Psoas muscle (tissue), 8 donors: Measurements from ENCODE around the gene TNIP3. TPM values are rescaled to one million over a fixed set of nuclear protein-coding genes. Genes with fewer than 3 reads are reported as not detected.

Experiments
- ATAC-seq, 4 donors: fragments of 200-7000 bp; cut with Tn5 transposase; one replicate each; pipeline ENCODE4 v1.9.1; 2020; ENCODE audit warnings: moderate library complexity in 3 of 4, mild to moderate bottlenecking in 2 of 4
- DNase-seq, 2 donors: peaks; one replicate each; pipeline ENCODE4 v3.0.0-alpha.2; 2020
- H3K27ac ChIP-seq: fragments of 200-600 bp; one replicate; pipeline ENCODE4 v1.8.0; 2022
- H3K27me3 ChIP-seq, 3 donors: fragments of 200-600 bp in 1 of 3; one replicate each; pipeline versions ENCODE4 v1.6.1 to v1.8.0; 2013 to 2022; ENCODE audit warnings: low read length in 2 of 3, mild to moderate bottlenecking in 2 of 3, moderate library complexity in 1 of 3; ENCODE audit not compliant: insufficient read depth in 3 of 3
- H3K36me3 ChIP-seq, 2 donors: fragments of 200-600 bp in 1 of 2; one replicate each; pipeline versions ENCODE4 v1.6.1 to v1.8.0; 2013 to 2022; ENCODE audit warnings: low read depth in 1 of 2, mild to moderate bottlenecking in 1 of 2, moderate library complexity in 1 of 2; ENCODE audit not compliant: insufficient read depth in 1 of 2
- H3K4me1 ChIP-seq: fragments of 200-600 bp; one replicate; pipeline ENCODE4 v1.8.0; 2022
- H3K4me3 ChIP-seq: fragments of 200-600 bp; one replicate; pipeline ENCODE4 v1.8.0; 2022; ENCODE audit warnings: mild to moderate bottlenecking
- H3K9me3 ChIP-seq: fragments of 200-600 bp; one replicate; pipeline ENCODE4 v1.8.0; 2022
- CTCF ChIP-seq: fragments of 200-600 bp; IDR thresholded peaks from one replicate; pipeline ENCODE4 v1.8.0; 2022; ENCODE audit warnings: antibody characterized with exemption
- WGBS, 3 donors: extraction: QIAGEN DNeasy Blood & Tissue Kit; methylation state at CpG; one replicate each; pipeline versions ENCODE4 v1.1.6 to v1.1.7; 2013; 5-methylcytosine and 5-hydroxymethylcytosine counted together
- intact Hi-C, 2 donors: fragments of 100-400 bp; cut with DNase I; formaldehyde crosslinking; loops; one replicate each; pipeline versions ENCODE4 v1.11.0 to v1.14.2; 2022
- polyA plus RNA-seq, 3 donors: library from polyadenylated mRNA; stranded (reverse); fragments of 200-250 nt; gene quantifications; one replicate each; pipeline ENCODE4 v1.2.3, GENCODE V29; 2013
- total RNA-seq, 4 donors: library from RNA; stranded (reverse); fragmentation: NEBNext Ultra II Directional in 2 of 4; extraction: Animal tissue kit (Norgen Biotek cat#: 25700) in 2 of 4; gene quantifications; one replicate each; pipeline versions ENCODE4 v1.2.1 to v1.2.4, GENCODE V29; 2021 to 2023
- donor health status: healthy with polysubstance abuse.
- donor health status: DM: no; HTN: no; CAD: no; lungs with moderate emphysema.
- donor health status: Bipolar disorder and iron deficiency.
- donor health status: healthy.
- donor health status: DM: yes; HTN: yes; CAD: no.
- donor health status: DM: no; HTN: no; CAD: no.
- donor health status: DM: no; HTN: no; CAD: no.
- donor health status: DM: yes; HTN: yes; CAD: no.

The TNIP3 gene
- total and polyA plus RNA-seq, 7 donors: not detected

- TF ChIP-seq CTCF: peak; percentile 66
- Histone ChIP-seq H3K27me3 (no peaks in the 10 kb centered on the region), H3K9me3 (no peaks in the 10 kb centered on the region), H3K4me1 (no peaks in the 10 kb centered on the region), H3K27ac (no peak overlapping the region), H3K36me3 (no peaks in the 10 kb centered on the region), H3K4me3 (no peak overlapping the region)
- no peak for ATAC-seq
- no peak for DNase-seq
- intact Hi-C loops: loop anchor here (5.0 to 10.0 kb wide), 3 partner anchors 382 to 1022 kb away; no protein-coding TSS in a partner anchor
- WGBS, 3 donors: 18 to 26% (median 20%) methylated on average over 2 of the region's 2 CpGs
These were observed 67.5 kb downstream of the TNIP3 start for GRCh38 chr4:121096629-121097028.

- no peak for DNase-seq
- Histone ChIP-seq H3K4me1 (no peaks in the 10 kb centered on the region), H3K9me3 (no peaks in the 10 kb centered on the region), H3K36me3 (no peaks in the 10 kb centered on the region), H3K27me3 (no peaks in the 10 kb centered on the region), H3K27ac (no peak overlapping the region), H3K4me3 (no peak overlapping the region)
- intact Hi-C loops: loop anchor here (5.0 to 10.0 kb wide), 3 partner anchors 381 to 1021 kb away; no protein-coding TSS in a partner anchor
- no peak for ATAC-seq
- TF ChIP-seq CTCF: no peak
These were observed 67.9 kb downstream of the TNIP3 start for GRCh38 chr4:121096191-121096590.

GRCh38 chr4:121094297-121094966, 69.7 kb downstream of the TNIP3 start:
- DNase-seq (no peak), ATAC-seq (no peak)
- Histone ChIP-seq H3K27me3 (no peaks in the 10 kb centered on the region), H3K4me1 (no peaks in the 10 kb centered on the region), H3K36me3 (no peaks in the 10 kb centered on the region), H3K27ac (no peak overlapping the region), H3K9me3 (no peaks in the 10 kb centered on the region), H3K4me3 (no peak overlapping the region)
- 83 to 89% (median 85%) methylated on average over 3 of the region's 3 CpGs for WGBS, 3 donors
- TF ChIP-seq CTCF: no peak
- intact Hi-C loops: loop anchor here (5.0 to 10.0 kb wide), 3 partner anchors 372 to 1020 kb away; no protein-coding TSS in a partner anchor

- no peak for ATAC-seq
- no peak for DNase-seq
- no peak for TF ChIP-seq CTCF
- no peak overlapping the region for H3K27ac ChIP-seq
- no peak overlapping the region for H3K4me3 ChIP-seq
- no peaks in the 10 kb centered on the region for H3K27me3 ChIP-seq
- H3K4me1 ChIP-seq: no peaks in the 10 kb centered on the region
- no peaks in the 10 kb centered on the region for H3K36me3 ChIP-seq
- intact Hi-C loops: loop anchor here (5.0 to 10.0 kb wide), 3 partner anchors 371 to 1018 kb away; no protein-coding TSS in a partner anchor
- no peaks in the 10 kb centered on the region for H3K9me3 ChIP-seq
These were observed 70.9 kb downstream of the TNIP3 start for GRCh38 chr4:121093261-121093660.

- TF ChIP-seq CTCF: no peak
- no peaks in the 10 kb centered on the region for H3K27me3 ChIP-seq
- ATAC-seq (no peak), DNase-seq (no peak)
- no peak overlapping the region for H3K4me3 ChIP-seq
- H3K9me3 ChIP-seq: no peaks in the 10 kb centered on the region
- H3K4me1 ChIP-seq: no peaks in the 10 kb centered on the region
- intact Hi-C loops: loop anchor here (5.0 to 10.0 kb wide), 3 partner anchors 370 to 1017 kb away; no protein-coding TSS in a partner anchor
- no peaks in the 10 kb centered on the region for H3K36me3 ChIP-seq
- H3K27ac ChIP-seq: no peak overlapping the region
These were observed 72.2 kb downstream of the TNIP3 start for GRCh38 chr4:121091941-121092340.
